ENCODE data around the gene CDK6. TPM values are rescaled to one million over a fixed set of nuclear protein-coding genes. Genes with fewer than 3 reads are reported as not detected.
"Not testable (repeated sequence)": the region's sequence is repeated elsewhere in the genome, so short reads cannot be mapped to it uniquely, and the experiment has no call there.

CDK6 gene
- total RNA-seq, 1 experiment from 2014 or later: 41.4 TPM

DNA sequence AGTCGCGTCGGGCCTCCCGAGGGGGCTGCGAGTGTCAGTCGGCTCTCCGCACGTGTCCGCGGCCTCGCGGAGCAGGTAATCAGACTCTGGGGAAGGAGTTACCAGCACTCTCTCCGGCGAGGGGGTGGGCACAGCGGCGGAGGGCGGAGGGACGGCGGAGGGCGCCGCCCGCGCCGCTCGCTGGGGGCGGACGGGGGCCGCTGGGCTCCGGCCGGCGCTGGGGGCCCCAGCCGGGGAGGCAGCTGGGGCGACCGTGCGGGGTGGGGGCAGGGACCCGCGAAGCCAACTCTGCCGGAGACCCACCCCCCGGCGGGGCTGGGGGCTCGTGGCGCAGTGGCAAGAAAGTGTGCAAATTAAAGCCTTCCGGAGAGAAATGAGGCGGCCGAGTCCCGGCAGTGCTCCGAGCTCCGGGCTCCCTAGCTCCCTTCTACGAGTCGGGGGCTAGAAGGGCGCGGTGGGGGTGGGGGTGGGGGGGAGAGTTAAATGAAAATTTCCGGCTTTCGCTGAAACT is at the start of gene CDK6 (continued):
- peak; percentile 7 for TF ChIP-seq TCF7L2 (IDR thresholded peaks at IDR 0.05; ENCODE audit: borderline replicate concordance, extremely low read depth, insufficient read depth, insufficient read length)
- TF ChIP-seq SP1 (IDR thresholded peaks at IDR 0.05; ENCODE audit: low read depth): no peak
- TF ChIP-seq EZH2phosphoT487 (IDR thresholded peaks at IDR 0.05; ENCODE audit: borderline replicate concordance): no peak

DNA sequence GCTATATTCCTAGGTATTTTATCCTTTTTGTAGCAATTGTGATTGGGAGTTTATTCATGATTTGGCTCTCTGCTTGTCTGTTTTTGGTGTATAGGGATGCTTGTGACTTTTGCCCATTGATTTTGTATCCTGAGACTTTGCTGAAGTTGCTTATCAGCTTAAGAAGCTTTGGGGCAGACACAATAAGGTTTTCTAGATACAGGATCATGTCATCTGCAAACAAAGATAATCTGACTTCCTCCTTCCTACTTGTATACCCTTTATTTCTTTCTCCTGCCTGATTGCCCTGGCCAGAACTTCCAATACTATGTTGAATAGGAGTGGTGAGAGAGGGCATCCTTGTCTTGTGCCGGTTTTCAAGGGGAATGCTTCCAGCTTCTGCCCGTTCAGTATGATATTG is 49.7 kb upstream of the CDK6 start:
- DNase-seq (ENCODE audit: low read depth, low spot score); ATAC-seq; POLR2A ChIA-PET; BruUV-seq (replicated peaks); H3K27ac ChIP-seq (ENCODE audit: low read depth, low read length); H4K20me1 ChIP-seq (ENCODE audit: insufficient read depth); H3K4me3 ChIP-seq (replicated peaks in 1 of 2; ENCODE audit: low read depth in 1 of 2, low read length in 2 of 2); H3K4me1 ChIP-seq (ENCODE audit: control insufficient read depth in 1 of 2, insufficient read depth in 2 of 2, low read length in 2 of 2); H2AFZ ChIP-seq (ENCODE audit: low read depth, low read length, poor library complexity, severe bottlenecking); H3K4me2 ChIP-seq (ENCODE audit: low read length); CTCF ChIA-PET; RAD21 ChIA-PET (ENCODE audit: low non-redundant PET in 1 of 2, low total read pairs in 2 of 2, uncharacterized antibody in 2 of 2, unreplicated experiment in 2 of 2); H3K36me3 ChIP-seq (ENCODE audit: control insufficient read depth in 1 of 2, insufficient read depth in 2 of 2, low read length in 2 of 2); H3K79me2 ChIP-seq (ENCODE audit: insufficient read depth, low read length); H3K9ac ChIP-seq (ENCODE audit: low read length); H3K9me2 ChIP-seq (ENCODE audit: insufficient read depth); H3K27me3 ChIP-seq (ENCODE audit: insufficient read depth, low read length); H3K9me3 ChIP-seq (ENCODE audit: control insufficient read depth in 1 of 2, insufficient read depth in 1 of 2, low read depth in 1 of 2, low read length in 2 of 2); intact Hi-C loops (cut with micrococcal nuclease): not testable (repeated sequence)

DNA sequence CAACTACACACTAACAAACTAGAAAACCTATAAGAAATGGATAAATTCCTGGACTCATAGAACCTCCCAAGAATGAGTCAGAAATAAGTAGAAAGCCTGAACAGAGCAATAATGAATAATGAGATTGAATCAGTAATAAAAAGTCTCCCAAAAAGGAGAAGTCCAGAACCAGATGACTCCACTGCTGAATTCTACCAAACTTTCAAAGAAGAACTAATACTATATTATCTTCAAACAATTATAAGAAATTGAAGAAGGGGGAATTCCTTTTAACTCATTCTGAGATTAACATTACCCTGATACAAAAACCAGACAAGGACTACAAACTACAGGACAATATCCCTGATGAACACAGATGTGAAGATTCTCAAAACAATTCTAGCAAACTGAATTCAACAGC is 47.8 kb upstream of the CDK6 start:
- BruUV-seq (replicated peaks): no TSS peak
- intact Hi-C loops (cut with micrococcal nuclease): no loop called here
- ChIA-PET POLR2A (no interaction called here), CTCF (no interaction called here), RAD21 (ENCODE audit: low non-redundant PET in 1 of 2, low total read pairs in 2 of 2, uncharacterized antibody in 2 of 2, unreplicated experiment in 2 of 2) (no interaction called here)
- Histone ChIP-seq H3K36me3 (ENCODE audit: control insufficient read depth in 1 of 2, insufficient read depth in 2 of 2, low read length in 2 of 2) (no peaks in the 10 kb centered on the region), H3K9ac (ENCODE audit: low read length) (no peak overlapping the region), H3K79me2 (ENCODE audit: insufficient read depth, low read length) (no peaks in the 10 kb centered on the region), H3K4me2 (ENCODE audit: low read length) (no peak overlapping the region), H4K20me1 (ENCODE audit: insufficient read depth) (no peaks in the 10 kb centered on the region), H3K27ac (ENCODE audit: low read depth, low read length) (no peak overlapping the region), H3K9me2 (ENCODE audit: insufficient read depth) (no peaks in the 10 kb centered on the region), H3K9me3 (ENCODE audit: control insufficient read depth in 1 of 2, insufficient read depth in 1 of 2, low read depth in 1 of 2, low read length in 2 of 2) (no peaks in the 10 kb centered on the region), H3K4me3 (replicated peaks in 1 of 2; ENCODE audit: low read depth in 1 of 2, low read length in 2 of 2) (no peak overlapping the region), H3K4me1 (ENCODE audit: control insufficient read depth in 1 of 2, insufficient read depth in 2 of 2, low read length in 2 of 2) (no peaks in the 10 kb centered on the region), H2AFZ (ENCODE audit: low read depth, low read length, poor library complexity, severe bottlenecking) (no peak overlapping the region), H3K27me3 (ENCODE audit: insufficient read depth, low read length) (no peaks in the 10 kb centered on the region)
- no peak for ATAC-seq
- no peak for DNase-seq (ENCODE audit: low read depth, low spot score)
- TF ChIP-seq SIN3A (IDR thresholded peaks at IDR 0.05; ENCODE audit: low read depth): no peak
- TF ChIP-seq POLR2A (IDR thresholded peaks at IDR 0.05; ENCODE audit: borderline replicate concordance, extremely low read depth, insufficient read depth, insufficient read length): no peak
- TF ChIP-seq JUND (IDR thresholded peaks at IDR 0.05): no peak
- no peak for TF ChIP-seq TCF7L2 (IDR thresholded peaks at IDR 0.05; ENCODE audit: borderline replicate concordance, extremely low read depth, insufficient read depth, insufficient read length)
- TF ChIP-seq FOSL1 (IDR thresholded peaks at IDR 0.05; ENCODE audit: low read depth): no peak
- TF ChIP-seq, protein P1, sequence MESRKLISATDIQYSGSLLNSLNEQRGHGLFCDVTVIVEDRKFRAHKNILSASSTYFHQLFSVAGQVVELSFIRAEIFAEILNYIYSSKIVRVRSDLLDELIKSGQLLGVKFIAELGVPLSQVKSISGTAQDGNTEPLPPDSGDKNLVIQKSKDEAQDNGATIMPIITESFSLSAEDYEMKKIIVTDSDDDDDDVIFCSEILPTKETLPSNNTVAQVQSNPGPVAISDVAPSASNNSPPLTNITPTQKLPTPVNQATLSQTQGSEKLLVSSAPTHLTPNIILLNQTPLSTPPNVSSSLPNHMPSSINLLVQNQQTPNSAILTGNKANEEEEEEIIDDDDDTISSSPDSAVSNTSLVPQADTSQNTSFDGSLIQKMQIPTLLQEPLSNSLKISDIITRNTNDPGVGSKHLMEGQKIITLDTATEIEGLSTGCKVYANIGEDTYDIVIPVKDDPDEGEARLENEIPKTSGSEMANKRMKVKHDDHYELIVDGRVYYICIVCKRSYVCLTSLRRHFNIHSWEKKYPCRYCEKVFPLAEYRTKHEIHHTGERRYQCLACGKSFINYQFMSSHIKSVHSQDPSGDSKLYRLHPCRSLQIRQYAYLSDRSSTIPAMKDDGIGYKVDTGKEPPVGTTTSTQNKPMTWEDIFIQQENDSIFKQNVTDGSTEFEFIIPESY (IDR thresholded peaks at IDR 0.05; ENCODE audit: extremely low read depth, insufficient replicate concordance, low read length): no peak
- TF ChIP-seq EGR1 (IDR thresholded peaks at IDR 0.05; ENCODE audit: low read depth): no peak
- no peak for TF ChIP-seq SRF (IDR thresholded peaks at IDR 0.05; ENCODE audit: low read depth)
- no peak for TF ChIP-seq ZFX (IDR thresholded peaks at IDR 0.05)
- TF ChIP-seq EZH2 (IDR thresholded peaks at IDR 0.05): no peak
- TF ChIP-seq POLR2AphosphoS5 (IDR thresholded peaks at IDR 0.05; ENCODE audit: low read depth, low read length): no peak
- TF ChIP-seq SP1 (IDR thresholded peaks at IDR 0.05; ENCODE audit: low read depth): no peak
- no peak for TF ChIP-seq EZH2phosphoT487 (IDR thresholded peaks at IDR 0.05; ENCODE audit: borderline replicate concordance)
- TF ChIP-seq, protein P2, sequence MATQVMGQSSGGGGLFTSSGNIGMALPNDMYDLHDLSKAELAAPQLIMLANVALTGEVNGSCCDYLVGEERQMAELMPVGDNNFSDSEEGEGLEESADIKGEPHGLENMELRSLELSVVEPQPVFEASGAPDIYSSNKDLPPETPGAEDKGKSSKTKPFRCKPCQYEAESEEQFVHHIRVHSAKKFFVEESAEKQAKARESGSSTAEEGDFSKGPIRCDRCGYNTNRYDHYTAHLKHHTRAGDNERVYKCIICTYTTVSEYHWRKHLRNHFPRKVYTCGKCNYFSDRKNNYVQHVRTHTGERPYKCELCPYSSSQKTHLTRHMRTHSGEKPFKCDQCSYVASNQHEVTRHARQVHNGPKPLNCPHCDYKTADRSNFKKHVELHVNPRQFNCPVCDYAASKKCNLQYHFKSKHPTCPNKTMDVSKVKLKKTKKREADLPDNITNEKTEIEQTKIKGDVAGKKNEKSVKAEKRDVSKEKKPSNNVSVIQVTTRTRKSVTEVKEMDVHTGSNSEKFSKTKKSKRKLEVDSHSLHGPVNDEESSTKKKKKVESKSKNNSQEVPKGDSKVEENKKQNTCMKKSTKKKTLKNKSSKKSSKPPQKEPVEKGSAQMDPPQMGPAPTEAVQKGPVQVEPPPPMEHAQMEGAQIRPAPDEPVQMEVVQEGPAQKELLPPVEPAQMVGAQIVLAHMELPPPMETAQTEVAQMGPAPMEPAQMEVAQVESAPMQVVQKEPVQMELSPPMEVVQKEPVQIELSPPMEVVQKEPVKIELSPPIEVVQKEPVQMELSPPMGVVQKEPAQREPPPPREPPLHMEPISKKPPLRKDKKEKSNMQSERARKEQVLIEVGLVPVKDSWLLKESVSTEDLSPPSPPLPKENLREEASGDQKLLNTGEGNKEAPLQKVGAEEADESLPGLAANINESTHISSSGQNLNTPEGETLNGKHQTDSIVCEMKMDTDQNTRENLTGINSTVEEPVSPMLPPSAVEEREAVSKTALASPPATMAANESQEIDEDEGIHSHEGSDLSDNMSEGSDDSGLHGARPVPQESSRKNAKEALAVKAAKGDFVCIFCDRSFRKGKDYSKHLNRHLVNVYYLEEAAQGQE (IDR thresholded peaks at IDR 0.05; ENCODE audit: low read depth): no peak
- TF ChIP-seq, protein P3, sequence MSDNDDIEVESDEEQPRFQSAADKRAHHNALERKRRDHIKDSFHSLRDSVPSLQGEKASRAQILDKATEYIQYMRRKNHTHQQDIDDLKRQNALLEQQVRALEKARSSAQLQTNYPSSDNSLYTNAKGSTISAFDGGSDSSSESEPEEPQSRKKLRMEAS (IDR thresholded peaks at IDR 0.05): no peak

All from HCT116 (cell line).